Upper lobe of left lung (tissue), 4 donors: ENCODE results near the gene PRIM2.
"Not testable (repeated sequence)": the region's sequence is repeated elsewhere in the genome, so short reads cannot be mapped to it uniquely, and the experiment has no call there.

ENCODE experiments used
- EP300 ChIP-seq, 4 donors: sonication (generic); formaldehyde crosslinking; IDR thresholded peaks; one replicate each; pipeline ENCODE4 v1.5.1; 2017; ENCODE audit warnings: antibody characterized with exemption in 4 of 4, control low read depth in 2 of 4
- POLR2A ChIP-seq, 4 donors: fragments of 450-650 bp; IDR thresholded peaks; one replicate each; pipeline ENCODE4 v1.5.1; 2016 to 2017; ENCODE audit warnings: antibody characterized with exemption in 4 of 4, mild to moderate bottlenecking in 2 of 4
- POLR2AphosphoS5 ChIP-seq, 2 donors: sonication (generic); formaldehyde crosslinking; IDR thresholded peaks; one replicate each; pipeline ENCODE4 v1.5.1; 2017; ENCODE audit warnings: antibody characterized with exemption in 2 of 2
- TF ChIP-seq, protein P1 (sequence below), 6 experiments: fragments of 450-650 bp in 4 of 6; fragments of 200-600 bp in 2 of 6; sonication (generic) in 2 of 6; IDR thresholded peaks; one replicate each; pipeline ENCODE4 v1.5.1; 2016 to 2019; ENCODE audit warnings: antibody characterized with exemption in 6 of 6

- not testable (repeated sequence) for TF ChIP-seq POLR2A, POLR2AphosphoS5, EP300 (IDR thresholded peaks at IDR 0.05)
- TF ChIP-seq, protein P1, sequence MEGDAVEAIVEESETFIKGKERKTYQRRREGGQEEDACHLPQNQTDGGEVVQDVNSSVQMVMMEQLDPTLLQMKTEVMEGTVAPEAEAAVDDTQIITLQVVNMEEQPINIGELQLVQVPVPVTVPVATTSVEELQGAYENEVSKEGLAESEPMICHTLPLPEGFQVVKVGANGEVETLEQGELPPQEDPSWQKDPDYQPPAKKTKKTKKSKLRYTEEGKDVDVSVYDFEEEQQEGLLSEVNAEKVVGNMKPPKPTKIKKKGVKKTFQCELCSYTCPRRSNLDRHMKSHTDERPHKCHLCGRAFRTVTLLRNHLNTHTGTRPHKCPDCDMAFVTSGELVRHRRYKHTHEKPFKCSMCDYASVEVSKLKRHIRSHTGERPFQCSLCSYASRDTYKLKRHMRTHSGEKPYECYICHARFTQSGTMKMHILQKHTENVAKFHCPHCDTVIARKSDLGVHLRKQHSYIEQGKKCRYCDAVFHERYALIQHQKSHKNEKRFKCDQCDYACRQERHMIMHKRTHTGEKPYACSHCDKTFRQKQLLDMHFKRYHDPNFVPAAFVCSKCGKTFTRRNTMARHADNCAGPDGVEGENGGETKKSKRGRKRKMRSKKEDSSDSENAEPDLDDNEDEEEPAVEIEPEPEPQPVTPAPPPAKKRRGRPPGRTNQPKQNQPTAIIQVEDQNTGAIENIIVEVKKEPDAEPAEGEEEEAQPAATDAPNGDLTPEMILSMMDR (IDR thresholded peaks at IDR 0.05), result not testable (repeated sequence)
Observed at GRCh38 chr6:57343342-57343741, 25.9 kb downstream of the PRIM2 start.
